GM21360 (cell line): ENCODE results near the gene MTCH2.
"Not testable (repeated sequence)": the region's sequence is repeated elsewhere in the genome, so short reads cannot be mapped to it uniquely, and the experiment has no call there.

Experiments
- ATAC-seq: cut with Tn5 transposase; IDR thresholded peaks from one replicate; pipeline ENCODE4 v1.9.1; 2021; ENCODE audit warnings: mild to moderate bottlenecking, moderate library complexity; ENCODE audit not compliant: unreplicated experiment

Gene MTCH2

DNA sequence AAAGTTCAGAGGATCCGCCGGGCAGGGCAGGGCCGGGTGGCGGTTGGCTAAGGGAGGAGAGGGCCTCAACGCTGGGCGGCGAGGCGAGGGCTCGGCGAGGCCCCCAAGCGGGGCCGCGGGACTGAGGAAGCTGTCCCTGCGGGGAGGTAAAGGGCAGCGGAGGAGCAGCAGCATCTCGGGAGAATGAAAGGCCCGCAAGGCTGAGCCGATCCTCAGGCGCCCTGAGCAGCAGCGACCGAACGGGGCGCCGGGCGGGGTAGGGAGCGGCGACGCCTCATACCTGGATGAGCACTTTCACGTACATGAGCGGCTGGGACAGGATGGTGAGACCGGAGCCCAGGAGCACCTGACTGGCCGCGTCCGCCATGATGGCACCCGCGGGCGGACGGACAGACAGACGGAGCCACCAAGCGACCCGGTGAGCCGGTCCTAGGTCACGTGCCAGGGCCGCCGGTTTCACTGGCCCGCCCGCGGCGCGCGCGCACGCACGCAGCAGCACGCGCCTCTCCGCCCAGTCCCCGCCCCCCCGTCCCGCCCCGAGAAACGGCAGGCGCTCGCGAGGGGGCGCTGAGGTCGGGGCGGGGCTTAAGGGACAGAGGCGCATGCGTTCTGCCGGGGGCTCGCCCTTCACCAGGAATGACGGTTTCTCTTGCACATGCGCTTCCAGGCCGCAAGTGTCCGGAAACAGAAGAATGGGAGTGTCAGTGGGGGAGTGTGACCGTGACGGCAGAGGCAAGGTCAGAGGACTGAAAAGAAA, at the start of gene MTCH2:
MTCH2 (minus strand) TSS at position 461 of the 757 bp plus-strand sequence; CDS start at position 367, 94 bp downstream.
- peak; percentile 90 for ATAC-seq

DNA sequence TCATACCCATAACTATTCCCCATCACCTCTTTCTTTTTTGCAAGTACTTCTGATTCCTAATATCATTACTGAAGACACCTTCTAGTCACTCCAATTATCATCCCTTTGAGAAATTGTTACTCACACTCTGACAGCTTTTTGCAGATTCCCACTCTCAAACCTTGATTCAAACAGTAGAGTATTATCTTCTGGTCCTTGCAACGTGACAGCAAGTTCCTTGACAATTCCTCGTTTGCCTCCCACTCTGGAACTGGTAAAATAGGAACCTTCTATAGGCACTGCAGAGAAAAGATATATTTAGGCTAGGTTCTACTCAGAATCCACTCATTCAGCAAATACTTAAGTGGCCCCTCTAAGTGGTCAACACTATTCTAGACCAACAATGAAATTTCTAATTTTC, 49.6 kb upstream of the MTCH2 start:
- no peak for ATAC-seq

DNA sequence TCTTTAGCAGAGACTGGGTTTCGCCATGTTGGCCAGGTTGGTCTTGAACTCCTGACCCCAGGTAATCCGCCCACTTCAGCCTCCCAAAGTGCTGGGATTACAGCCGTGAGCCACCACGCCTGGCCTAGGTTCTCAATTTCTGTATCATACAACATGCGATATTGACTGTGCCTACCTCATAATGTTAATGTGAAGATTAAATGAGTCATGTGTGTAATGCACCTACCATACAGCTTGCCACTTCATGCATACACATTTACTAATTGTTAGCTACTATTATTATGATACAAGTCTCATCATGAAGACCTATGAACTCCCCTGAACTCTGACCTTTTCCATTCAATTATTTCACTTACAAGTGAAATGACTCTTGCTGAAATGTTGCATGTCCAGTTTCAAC, 47.1 kb upstream of the MTCH2 start:
- ATAC-seq: no peak

DNA sequence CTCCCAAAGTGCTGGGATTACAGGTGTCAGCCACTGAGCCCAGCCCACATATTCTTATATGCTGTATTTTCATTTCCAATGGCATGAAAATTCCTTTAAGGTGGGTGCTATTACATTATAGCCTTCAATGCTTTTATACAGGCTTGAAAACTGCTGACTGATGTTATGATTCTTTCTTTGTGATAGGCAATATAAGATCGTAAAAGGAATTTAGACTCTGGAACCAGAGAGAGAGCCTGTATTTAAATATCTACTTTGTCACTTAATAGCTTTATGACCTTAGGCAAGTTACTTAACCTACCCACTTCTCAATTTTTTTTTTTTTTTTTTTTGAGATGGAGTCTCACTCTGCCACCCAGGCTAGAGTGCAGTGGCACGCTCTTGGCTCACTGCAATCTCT, 46.6 kb upstream of the MTCH2 start:
- no peak for ATAC-seq

DNA sequence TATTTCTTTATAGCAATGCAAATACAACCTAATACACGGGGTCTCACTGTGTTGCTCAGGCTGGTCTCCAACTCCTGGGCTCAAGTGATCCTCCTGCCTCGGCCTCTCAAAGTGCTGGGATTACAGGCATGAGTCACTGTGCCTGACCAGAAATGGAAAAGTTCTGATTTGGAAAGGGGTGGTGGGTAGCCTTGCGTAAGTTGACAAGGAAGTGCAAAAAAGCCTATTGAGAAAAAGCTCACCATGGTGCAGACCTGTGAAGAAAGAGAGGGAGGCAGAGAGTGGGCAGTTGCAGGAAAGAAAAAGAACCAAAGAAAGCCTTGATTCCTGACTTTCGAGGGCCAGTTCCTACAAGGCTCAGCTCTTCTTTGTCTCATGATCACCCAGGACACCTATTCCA, 45.8 kb upstream of the MTCH2 start:
- ATAC-seq: no peak

DNA sequence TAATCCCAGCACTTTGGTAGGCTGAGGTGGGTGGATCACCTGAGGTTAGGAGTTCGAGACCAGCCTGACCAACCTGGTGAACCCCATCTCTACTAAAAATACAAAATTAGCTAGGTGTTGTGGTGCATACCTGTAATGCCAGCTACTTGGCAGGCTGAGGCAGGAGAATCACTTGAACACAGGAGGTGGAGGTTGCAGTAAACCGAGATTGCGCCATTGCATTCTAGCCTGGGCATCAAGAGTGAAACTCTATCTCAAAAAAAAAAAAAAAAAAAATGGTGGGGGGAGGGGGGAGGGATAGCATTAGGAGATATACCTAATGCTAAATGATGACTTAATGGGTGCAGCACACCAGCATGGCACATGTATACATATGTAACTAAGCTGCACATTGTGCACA, 44.3 kb upstream of the MTCH2 start:
- not testable (repeated sequence) for ATAC-seq

DNA sequence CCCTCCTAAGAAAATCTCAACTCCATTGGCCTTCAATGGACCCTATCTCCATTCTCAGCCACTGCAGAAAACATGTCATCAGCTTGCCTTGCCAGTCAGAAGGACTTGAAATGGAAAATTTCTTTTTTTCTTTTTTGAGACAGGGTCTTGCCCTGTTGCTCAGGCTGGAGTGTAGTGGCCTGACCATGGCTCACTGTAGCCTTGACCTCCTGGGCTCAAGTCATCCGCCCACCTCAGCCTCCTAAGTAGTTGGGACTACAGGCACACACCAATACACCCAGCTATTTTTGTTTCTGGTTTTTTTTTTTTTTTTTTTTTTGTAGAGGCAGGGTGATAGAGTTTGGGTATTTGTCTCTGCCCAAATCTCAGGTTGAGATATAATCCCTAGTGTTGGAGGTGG, 43.8 kb upstream of the MTCH2 start:
- ATAC-seq: no peak

DNA sequence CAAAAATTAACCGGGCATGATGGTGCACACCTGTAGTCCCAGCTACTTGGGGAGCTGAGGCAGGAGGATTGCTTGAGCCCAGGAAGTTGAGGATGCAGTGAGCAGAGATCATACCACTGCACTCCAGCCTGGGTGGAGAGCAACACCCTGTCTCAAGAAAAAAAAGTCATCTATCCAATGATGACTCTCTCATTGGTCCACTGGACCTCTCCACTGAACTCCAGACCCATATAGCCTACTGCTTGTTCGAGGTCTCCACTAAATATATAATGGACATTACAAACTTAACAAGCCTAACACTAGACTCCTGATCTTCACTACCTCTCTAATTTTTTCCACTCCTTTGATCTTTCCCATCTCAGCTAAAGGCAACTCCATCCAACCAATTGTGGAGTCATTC, 33.5 kb upstream of the MTCH2 start:
- ATAC-seq: no peak

DNA sequence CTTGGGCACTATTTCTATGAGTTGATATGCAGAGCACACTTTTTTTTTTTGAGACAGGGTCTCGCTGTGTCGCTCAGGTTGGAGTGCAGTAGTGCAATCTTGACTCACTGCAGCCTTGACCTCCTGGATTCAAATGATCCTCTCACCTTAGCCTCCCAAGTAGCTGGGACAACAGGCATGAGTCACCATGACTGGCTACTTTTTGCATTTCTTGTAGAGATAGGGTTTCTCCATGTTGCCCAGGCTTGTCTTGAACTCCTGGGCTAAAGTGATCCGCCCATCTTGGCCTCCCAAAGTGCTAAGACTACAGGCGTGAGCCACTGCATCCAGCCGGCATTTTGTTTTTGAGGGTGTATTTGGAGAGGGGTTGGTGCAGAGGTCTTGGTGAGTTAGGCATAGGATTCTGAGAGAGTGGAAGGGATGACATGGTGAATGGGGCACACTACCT, 29.9 kb upstream of the MTCH2 start:
- ATAC-seq: no peak

DNA sequence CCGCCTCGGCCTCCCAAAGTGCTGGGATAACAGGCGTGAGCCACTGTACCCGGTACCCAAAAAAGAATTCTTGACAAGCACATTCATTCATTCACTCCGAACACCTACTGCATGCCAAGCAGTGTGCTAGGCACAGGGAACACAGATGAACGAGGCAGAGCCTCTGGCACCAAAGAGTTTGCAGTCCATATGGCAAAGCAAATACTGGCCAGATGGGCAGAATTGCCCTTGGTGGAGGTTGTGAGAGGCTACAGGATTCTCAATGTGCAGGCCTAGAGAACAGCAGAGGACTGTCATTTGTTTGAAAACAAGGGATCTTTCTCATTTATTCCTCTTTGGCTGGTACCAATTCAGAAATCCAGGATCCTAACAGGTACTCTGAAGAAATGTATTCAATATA, 27.5 kb upstream of the MTCH2 start:
- no peak for ATAC-seq

DNA sequence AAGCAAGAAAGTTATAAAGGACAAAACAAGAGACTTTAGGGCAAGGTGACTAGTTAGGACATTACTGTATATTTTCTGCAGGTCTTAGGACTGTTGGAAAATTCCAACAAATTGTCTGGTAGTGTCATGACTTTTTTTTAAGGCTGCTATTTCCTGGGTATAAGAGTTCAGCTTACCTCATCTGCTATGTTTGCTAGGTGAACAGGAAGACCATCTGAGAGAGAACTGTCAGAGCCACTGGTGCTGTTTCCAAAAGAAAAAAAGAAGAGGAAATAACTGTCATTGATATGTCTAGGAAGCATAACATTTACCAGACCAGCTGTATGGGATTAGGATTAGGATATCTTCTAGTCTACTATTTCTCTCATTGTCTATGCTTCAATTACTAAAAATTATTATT, 26.3 kb upstream of the MTCH2 start:
- ATAC-seq: no peak

DNA sequence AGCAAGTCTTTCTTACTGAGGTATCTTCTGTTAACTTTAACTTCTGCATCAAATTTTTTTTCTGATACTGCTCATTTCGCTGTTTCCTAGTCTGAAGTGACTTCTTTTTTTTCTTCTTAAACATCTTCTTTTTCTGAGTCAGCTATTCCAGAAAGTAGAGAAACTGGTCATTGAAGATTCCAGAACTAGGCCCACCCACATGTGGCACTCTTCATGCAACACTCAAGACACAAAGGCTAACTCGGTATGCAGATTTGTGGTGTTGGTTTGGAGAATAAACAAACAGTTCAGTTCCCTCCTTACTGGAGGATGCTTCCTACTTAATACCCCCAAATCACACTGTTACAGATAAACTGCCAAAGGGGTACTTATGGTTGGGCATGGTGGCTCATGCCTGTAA, 25.2 kb upstream of the MTCH2 start:
- no peak for ATAC-seq

DNA sequence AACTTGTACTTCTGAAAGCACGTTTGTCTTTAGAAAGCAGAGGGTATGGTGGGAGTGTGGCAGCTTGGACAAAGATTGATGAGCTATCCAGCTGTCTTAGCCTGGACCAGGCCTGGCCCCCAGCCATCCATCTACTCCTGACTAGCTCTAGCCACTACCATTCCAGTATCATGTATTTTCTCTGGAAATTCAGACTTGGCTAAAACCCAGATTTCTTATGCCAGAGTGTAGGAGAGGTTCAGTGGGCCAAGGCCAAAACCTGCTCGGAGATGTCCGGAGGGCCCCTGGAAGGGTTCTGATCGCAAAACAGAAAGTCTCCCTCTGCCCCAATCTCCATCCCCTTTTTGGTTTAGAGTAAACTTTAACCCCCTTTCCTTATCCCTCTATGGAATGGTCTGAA, 24.8 kb upstream of the MTCH2 start:
- ATAC-seq: no peak

DNA sequence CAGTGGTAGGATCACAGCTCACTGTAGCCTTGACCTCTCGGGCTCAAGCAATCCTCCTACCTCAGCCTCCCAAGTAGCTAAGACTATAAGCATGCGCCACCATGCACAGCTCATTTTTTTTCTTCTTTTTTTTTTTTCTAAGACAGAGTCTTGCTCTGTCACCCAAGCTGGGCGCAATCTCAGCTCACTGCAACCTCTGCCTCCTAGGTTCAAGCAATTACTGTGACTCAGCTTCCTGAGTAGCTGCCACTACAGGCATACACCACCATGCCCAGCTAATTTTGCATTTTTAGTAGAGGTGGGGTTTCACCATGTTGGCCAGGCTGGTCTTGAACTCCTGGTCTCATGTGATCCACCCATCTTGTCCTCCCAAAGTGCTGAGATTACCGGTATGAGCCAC, 22.6 kb upstream of the MTCH2 start:
- ATAC-seq: not testable (repeated sequence)

DNA sequence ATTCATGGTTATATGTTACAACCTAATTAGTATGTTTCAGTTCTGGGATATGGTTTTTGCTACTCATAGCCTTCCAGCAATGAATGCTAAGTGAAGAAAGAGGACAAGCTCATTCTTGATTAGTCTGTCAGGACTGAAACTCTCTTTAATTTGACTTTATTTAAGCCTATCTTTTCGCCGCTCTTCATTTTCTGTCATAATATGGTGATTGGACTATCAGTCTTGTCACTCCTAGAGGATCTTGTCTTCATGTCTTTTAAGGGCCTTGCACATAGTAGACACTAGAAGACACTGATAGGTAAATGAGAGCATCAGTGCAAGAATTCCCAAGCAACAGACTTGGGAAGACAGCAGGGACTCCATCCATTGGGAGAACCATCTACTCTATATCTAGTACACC, 18.9 kb upstream of the MTCH2 start:
- no peak for ATAC-seq

DNA sequence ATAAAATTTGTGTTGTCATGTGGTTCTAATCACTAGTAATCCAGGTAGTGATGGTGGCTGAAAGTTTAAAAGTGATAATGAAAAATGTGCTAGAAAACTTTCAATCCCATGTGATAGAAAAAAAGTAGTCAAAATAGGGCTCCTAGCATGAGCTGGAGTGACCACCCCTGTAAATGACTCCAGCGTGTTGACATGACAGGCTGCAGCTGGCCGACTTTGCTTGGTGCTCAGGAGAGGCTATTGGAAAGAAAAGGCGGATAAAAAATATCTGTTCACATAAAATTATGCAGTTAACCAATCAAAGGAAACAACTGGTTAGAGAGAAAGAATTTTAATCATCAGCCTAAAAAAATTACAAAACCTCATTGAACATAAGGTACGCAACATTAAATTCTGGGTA, 16.9 kb upstream of the MTCH2 start:
- no peak for ATAC-seq

DNA sequence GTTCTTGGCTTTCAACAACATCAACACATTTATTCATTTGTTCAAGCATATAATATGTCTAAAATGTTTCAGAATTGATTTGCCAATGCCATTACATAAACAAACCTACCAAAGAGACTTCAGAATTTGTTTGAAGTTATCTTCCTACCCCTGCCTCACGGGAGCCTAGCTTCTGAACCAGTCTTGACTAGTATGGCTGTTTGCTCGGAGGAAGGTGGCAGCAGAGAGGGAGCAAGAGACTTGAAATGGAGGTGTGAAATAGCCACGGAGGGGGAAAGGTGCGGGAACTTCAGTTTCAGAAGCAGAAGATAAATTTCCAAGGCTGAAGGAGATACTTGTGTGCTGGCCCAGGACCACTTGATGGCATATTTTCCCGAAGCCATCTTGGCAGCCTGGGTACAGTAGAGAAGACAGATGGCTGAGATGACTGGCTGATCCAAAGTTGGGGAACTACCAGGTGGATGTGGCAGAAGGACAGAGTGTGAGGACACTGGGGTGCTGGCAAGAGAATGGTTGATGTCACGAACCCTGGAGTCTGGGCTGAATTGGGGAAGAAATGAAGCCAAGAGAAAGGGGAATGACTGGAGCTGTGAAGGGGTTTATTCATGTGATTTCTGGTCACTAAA, 14.0 kb upstream of the MTCH2 start:
- no peak for ATAC-seq

DNA sequence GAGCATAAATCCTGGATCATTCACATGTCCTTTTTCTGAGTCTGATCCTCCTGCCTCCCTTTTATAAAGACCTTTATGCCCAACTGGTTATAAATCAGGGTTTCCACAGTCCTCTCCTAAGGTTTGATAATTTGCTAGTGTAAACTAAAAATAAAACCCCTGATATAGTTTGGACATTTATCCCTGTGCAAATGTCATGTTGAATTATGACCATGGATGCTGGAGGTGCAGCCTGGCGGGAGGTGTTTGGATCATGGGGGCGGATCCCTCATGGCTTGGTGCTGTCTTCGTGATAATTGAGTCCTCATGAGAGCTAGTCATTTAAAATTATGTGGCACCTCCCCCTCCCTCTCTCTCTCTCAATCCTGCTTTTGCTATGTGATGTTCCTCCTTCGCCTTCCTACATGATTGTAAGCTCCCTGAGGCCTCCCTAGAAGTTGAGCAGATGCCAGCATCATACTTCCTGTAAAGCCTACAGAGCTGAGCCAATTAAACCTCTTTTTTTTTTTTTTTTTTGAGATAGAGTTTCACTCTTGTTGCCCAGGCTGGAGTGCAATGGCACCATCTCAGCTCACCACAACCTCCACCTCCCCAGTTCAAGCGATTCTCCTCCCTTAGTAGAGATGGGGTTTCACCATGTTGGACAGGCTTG, 9.6 kb upstream of the MTCH2 start:
- no peak for ATAC-seq

DNA sequence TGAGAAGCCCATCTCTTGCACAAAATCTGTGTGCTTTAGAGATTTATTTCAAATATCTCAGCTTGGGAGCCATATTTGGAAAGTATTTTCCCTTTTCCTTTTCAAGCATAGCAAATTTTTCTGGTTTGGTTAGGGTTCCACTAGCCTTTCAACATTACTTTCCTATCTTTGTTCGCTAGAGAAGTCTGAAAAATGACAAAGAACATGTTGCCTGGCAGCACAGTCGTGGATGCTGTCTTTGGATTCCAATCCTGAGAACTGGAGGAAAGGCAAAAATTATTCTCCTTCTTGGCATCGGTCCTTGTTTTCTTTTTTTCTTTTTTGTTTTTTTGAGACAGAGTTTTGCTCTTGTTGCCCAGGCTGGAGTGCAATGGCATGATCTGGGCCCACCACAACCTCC, 6.9 kb upstream of the MTCH2 start:
- ATAC-seq: no peak

DNA sequence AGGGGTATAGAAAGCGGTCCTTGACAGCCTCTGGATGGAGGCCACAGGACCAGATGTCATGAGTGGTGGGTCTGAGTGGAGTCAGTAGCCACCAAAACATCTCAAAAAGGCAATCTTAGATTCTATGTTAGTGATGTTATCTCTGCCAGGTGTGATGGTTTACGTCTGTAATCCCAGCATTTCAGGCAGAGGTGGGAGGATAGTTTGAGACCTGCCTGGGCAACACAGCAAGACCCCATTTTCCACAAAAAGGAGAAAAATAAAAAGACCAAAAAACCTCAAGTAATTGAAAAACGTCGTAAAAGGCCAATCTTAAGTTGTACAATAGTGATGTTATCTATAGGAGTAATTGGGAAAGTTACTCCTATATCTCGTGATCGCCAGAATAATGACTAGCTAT, 3.7 kb upstream of the MTCH2 start:
- no peak for ATAC-seq

DNA sequence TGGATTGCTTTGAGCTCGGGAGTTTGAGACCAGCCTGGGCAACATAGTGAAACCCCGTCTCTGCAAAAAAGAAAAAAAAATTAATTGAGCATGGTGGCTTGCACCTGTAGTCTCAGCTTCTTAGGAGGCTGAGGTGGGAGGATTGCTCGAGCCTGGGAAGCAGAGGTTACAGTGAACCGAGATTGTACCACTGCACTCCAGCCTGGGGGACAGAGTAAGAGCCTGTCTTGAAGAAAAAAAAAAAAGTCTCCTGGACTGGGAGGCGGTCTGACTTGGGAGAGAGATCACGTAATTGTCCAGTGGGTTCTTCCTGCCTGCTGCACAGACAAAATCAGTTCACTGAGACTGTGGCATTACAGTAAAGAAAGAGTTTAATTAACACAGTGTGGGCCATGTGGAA, 3.1 kb upstream of the MTCH2 start:
- ATAC-seq: no peak

DNA sequence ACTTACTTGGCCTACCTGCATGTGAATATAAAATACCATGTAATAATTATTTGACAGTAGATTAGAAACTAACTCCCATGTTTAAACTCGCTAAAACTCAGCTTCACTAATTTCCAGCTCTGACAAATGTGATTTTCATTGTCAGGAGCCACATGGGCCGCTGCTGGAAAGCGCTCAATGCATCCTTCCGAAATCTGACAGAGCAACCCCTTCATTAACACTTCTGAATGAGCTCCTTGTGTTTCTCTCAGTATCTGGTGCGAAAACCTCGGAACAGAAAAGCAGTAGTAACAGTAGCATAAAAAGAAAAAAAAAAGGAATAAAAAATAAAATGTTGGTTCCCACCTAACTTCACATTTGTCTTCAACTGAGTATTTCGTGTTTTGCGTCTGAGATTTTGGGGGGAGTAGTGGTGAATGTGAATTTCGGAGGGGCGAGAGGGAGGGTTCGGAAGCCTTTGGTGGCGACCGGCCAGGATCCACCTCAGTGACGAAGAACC, 710 bp downstream of the MTCH2 start:
- ATAC-seq: no peak
